ENCODE data around the gene MMP12. TPM values are rescaled to one million over a fixed set of nuclear protein-coding genes. Genes with fewer than 3 reads are reported as not detected.

Gene MMP12
- total and polyA plus RNA-seq, 2 experiments from 2014 or later, result not detected

DNA sequence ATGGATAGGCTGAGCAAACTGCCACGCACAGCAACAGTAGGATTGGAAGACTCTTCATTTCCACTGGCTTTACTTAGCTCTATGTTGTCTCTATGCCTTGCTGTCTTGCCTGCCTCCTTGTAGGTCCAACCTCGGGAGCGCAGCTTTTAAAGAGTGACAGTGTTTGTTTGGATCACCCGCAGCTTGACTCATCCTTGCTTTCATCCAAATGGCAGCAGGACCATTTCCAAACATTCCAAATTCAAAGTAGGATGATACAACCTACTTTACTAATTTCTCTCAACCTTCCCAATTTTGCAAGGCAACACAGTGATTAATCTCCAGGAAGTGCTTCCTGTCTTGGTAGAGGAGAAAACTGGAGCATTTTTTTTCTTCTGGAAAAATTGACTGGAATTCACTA is 31.3 kb downstream of the MMP12 start, which contains the start of gene MMP3 (continued):
- TF ChIP-seq, protein P1, sequence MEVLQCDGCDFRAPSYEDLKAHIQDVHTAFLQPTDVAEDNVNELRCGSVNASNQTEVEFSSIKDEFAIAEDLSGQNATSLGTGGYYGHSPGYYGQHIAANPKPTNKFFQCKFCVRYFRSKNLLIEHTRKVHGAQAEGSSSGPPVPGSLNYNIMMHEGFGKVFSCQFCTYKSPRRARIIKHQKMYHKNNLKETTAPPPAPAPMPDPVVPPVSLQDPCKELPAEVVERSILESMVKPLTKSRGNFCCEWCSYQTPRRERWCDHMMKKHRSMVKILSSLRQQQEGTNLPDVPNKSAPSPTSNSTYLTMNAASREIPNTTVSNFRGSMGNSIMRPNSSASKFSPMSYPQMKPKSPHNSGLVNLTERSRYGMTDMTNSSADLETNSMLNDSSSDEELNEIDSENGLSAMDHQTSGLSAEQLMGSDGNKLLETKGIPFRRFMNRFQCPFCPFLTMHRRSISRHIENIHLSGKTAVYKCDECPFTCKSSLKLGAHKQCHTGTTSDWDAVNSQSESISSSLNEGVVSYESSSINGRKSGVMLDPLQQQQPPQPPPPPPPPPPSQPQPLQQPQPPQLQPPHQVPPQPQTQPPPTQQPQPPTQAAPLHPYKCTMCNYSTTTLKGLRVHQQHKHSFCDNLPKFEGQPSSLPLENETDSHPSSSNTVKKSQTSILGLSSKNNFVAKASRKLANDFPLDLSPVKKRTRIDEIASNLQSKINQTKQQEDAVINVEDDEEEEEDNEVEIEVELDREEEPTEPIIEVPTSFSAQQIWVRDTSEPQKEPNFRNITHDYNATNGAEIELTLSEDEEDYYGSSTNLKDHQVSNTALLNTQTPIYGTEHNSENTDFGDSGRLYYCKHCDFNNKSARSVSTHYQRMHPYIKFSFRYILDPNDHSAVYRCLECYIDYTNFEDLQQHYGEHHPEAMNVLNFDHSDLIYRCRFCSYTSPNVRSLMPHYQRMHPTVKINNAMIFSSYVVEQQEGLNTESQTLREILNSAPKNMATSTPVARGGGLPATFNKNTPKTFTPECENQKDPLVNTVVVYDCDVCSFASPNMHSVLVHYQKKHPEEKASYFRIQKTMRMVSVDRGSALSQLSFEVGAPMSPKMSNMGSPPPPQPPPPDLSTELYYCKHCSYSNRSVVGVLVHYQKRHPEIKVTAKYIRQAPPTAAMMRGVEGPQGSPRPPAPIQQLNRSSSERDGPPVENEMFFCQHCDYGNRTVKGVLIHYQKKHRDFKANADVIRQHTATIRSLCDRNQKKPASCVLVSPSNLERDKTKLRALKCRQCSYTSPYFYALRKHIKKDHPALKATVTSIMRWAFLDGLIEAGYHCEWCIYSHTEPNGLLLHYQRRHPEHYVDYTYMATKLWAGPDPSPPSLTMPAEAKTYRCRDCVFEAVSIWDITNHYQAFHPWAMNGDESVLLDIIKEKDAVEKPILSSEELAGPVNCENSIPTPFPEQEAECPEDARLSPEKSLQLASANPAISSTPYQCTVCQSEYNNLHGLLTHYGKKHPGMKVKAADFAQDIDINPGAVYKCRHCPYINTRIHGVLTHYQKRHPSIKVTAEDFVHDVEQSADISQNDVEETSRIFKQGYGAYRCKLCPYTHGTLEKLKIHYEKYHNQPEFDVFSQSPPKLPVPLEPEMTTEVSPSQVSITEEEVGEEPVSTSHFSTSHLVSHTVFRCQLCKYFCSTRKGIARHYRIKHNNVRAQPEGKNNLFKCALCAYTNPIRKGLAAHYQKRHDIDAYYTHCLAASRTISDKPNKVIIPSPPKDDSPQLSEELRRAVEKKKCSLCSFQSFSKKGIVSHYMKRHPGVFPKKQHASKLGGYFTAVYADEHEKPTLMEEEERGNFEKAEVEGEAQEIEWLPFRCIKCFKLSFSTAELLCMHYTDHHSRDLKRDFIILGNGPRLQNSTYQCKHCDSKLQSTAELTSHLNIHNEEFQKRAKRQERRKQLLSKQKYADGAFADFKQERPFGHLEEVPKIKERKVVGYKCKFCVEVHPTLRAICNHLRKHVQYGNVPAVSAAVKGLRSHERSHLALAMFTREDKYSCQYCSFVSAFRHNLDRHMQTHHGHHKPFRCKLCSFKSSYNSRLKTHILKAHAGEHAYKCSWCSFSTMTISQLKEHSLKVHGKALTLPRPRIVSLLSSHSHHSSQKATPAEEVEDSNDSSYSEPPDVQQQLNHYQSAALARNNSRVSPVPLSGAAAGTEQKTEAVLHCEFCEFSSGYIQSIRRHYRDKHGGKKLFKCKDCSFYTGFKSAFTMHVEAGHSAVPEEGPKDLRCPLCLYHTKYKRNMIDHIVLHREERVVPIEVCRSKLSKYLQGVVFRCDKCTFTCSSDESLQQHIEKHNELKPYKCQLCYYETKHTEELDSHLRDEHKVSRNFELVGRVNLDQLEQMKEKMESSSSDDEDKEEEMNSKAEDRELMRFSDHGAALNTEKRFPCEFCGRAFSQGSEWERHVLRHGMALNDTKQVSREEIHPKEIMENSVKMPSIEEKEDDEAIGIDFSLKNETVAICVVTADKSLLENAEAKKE (CRISPR knock-in tag; IDR thresholded peaks at IDR 0.05), result no peak
- TF ChIP-seq NANOG (IDR thresholded peaks at IDR 0.05; ENCODE audit: borderline replicate concordance) (no peak), EZH2phosphoT487 (IDR thresholded peaks at IDR 0.05; ENCODE audit: unreplicated experiment) (no peak), POLR2AphosphoS5 (IDR thresholded peaks at IDR 0.05; ENCODE audit: low read depth) (no peak), JUNB (IDR thresholded peaks at IDR 0.05; ENCODE audit: unreplicated experiment) (no peak), CREB1 (CRISPR knock-in tag; IDR thresholded peaks at IDR 0.05; ENCODE audit: low read depth) (no peak), EZH2 (IDR thresholded peaks at IDR 0.05; ENCODE audit: low read depth, unreplicated experiment) (no peak)
- TF ChIP-seq, protein P2, sequence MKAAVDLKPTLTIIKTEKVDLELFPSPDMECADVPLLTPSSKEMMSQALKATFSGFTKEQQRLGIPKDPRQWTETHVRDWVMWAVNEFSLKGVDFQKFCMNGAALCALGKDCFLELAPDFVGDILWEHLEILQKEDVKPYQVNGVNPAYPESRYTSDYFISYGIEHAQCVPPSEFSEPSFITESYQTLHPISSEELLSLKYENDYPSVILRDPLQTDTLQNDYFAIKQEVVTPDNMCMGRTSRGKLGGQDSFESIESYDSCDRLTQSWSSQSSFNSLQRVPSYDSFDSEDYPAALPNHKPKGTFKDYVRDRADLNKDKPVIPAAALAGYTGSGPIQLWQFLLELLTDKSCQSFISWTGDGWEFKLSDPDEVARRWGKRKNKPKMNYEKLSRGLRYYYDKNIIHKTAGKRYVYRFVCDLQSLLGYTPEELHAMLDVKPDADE (IDR thresholded peaks at IDR 0.05), result no peak

DNA sequence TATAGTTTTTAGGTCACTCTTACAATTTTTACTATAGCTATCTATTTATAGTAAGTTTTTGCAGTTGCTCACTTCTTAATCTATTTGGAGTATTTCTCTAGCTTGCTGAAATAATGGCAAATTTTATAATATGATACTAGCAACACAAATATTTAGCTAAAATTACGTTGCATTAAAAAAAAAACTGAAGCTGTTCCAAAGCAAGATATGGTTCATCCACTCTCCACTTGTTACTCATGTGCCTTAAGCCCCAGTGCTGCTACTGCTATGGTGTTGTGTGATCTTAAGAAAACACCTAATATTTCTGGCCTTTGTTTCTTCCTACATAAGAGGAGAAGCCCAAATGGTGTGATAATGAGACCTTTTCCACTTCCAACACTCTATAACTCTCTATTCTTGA is 31.9 kb downstream of the MMP12 start:
- no peaks in the 10 kb centered on the region for H3K27me3 ChIP-seq (ENCODE audit: insufficient read depth)
- Mint-ChIP-seq H3K27ac (no peak overlapping the region), H3K27me3 (ENCODE audit: insufficient read depth, low read depth, poor library complexity) (no peaks in the 10 kb centered on the region), H3K4me1 (peaks cover 8% of the 10 kb centered on the region; the same call in 2 of the 3 replicates), H3K4me3 (no peak overlapping the region), H3K9me3 (no peaks in the 10 kb centered on the region), H3K36me3 (ENCODE audit: low read depth) (no peaks in the 10 kb centered on the region)
- no peaks in the 10 kb centered on the region for H3K79me2 ChIP-seq (replicated peaks; ENCODE audit: insufficient read depth)
- peak overlapping the region; percentile 77; the same call in 1 of the 2 replicates for H2AFZ ChIP-seq
- DNase-seq (ENCODE audit: low spot score) (no peak), ATAC-seq (no peak)
- no peaks in the 10 kb centered on the region for H3F3A ChIP-seq (replicated peaks; ENCODE audit: low read depth)
- no peak overlapping the region for H3K27ac ChIP-seq (ENCODE audit: low read depth)
- H3K9me2 ChIP-seq (ENCODE audit: insufficient read depth), result 0 out of 2 replicates have a peak, but pooled peaks cover 3% of the 10 kb centered on the region
- H3K4me1 ChIP-seq (ENCODE audit: insufficient read depth), result no peaks in the 10 kb centered on the region
- H4K20me1 ChIP-seq (replicated peaks; ENCODE audit: insufficient read depth), result no peaks in the 10 kb centered on the region
- H3K36me3 ChIP-seq (ENCODE audit: insufficient read depth), result no peaks in the 10 kb centered on the region
- no peak overlapping the region for H3K4me2 ChIP-seq
- no peak overlapping the region for H3K4me3 ChIP-seq
- TF ChIP-seq JUNB (IDR thresholded peaks at IDR 0.05; ENCODE audit: unreplicated experiment) (no peak), ZNF331 (CRISPR knock-in tag; IDR thresholded peaks at IDR 0.05; ENCODE audit: low read depth) (no peak), CREB1 (CRISPR knock-in tag; IDR thresholded peaks at IDR 0.05; ENCODE audit: low read depth) (no peak)
- TF ChIP-seq, protein P3, sequence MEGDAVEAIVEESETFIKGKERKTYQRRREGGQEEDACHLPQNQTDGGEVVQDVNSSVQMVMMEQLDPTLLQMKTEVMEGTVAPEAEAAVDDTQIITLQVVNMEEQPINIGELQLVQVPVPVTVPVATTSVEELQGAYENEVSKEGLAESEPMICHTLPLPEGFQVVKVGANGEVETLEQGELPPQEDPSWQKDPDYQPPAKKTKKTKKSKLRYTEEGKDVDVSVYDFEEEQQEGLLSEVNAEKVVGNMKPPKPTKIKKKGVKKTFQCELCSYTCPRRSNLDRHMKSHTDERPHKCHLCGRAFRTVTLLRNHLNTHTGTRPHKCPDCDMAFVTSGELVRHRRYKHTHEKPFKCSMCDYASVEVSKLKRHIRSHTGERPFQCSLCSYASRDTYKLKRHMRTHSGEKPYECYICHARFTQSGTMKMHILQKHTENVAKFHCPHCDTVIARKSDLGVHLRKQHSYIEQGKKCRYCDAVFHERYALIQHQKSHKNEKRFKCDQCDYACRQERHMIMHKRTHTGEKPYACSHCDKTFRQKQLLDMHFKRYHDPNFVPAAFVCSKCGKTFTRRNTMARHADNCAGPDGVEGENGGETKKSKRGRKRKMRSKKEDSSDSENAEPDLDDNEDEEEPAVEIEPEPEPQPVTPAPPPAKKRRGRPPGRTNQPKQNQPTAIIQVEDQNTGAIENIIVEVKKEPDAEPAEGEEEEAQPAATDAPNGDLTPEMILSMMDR (conservative IDR thresholded peaks at IDR 0.05; ENCODE audit: low read depth in 2 of 2), result no peak
- TF ChIP-seq, protein P4, sequence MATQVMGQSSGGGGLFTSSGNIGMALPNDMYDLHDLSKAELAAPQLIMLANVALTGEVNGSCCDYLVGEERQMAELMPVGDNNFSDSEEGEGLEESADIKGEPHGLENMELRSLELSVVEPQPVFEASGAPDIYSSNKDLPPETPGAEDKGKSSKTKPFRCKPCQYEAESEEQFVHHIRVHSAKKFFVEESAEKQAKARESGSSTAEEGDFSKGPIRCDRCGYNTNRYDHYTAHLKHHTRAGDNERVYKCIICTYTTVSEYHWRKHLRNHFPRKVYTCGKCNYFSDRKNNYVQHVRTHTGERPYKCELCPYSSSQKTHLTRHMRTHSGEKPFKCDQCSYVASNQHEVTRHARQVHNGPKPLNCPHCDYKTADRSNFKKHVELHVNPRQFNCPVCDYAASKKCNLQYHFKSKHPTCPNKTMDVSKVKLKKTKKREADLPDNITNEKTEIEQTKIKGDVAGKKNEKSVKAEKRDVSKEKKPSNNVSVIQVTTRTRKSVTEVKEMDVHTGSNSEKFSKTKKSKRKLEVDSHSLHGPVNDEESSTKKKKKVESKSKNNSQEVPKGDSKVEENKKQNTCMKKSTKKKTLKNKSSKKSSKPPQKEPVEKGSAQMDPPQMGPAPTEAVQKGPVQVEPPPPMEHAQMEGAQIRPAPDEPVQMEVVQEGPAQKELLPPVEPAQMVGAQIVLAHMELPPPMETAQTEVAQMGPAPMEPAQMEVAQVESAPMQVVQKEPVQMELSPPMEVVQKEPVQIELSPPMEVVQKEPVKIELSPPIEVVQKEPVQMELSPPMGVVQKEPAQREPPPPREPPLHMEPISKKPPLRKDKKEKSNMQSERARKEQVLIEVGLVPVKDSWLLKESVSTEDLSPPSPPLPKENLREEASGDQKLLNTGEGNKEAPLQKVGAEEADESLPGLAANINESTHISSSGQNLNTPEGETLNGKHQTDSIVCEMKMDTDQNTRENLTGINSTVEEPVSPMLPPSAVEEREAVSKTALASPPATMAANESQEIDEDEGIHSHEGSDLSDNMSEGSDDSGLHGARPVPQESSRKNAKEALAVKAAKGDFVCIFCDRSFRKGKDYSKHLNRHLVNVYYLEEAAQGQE (IDR thresholded peaks at IDR 0.05; ENCODE audit: unreplicated experiment), result no peak
- TF ChIP-seq, protein P2 (IDR thresholded peaks at IDR 0.05), result no peak
